DND-41 (cell line): ENCODE measurements around the gene ZNF175.

Source experiments
- EZH2 ChIP-seq: IDR thresholded peaks from 3 replicates; pipeline ENCODE4 v1.6.1; 2012; ENCODE audit warnings: borderline replicate concordance, low read depth, mild to moderate bottlenecking, moderate library complexity, low read length, inconsistent platforms; ENCODE audit not compliant: severe bottlenecking
- TF ChIP-seq, protein P1 (sequence below): IDR thresholded peaks from 2 replicates; pipeline ENCODE4 v1.5.1; 2012; ENCODE audit warnings: borderline replicate concordance, low read length, moderate library complexity, mild to moderate bottlenecking; ENCODE audit not compliant: poor library complexity, severe bottlenecking; ENCODE audit errors: extremely low read depth

- TF ChIP-seq, protein P1, sequence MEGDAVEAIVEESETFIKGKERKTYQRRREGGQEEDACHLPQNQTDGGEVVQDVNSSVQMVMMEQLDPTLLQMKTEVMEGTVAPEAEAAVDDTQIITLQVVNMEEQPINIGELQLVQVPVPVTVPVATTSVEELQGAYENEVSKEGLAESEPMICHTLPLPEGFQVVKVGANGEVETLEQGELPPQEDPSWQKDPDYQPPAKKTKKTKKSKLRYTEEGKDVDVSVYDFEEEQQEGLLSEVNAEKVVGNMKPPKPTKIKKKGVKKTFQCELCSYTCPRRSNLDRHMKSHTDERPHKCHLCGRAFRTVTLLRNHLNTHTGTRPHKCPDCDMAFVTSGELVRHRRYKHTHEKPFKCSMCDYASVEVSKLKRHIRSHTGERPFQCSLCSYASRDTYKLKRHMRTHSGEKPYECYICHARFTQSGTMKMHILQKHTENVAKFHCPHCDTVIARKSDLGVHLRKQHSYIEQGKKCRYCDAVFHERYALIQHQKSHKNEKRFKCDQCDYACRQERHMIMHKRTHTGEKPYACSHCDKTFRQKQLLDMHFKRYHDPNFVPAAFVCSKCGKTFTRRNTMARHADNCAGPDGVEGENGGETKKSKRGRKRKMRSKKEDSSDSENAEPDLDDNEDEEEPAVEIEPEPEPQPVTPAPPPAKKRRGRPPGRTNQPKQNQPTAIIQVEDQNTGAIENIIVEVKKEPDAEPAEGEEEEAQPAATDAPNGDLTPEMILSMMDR: no peak
- TF ChIP-seq EZH2: no peak
Observed at GRCh38 chr19:51560339-51560738, 10.7 kb upstream of the ZNF175 start.
